Measurements from ENCODE around the gene SRSF1.

GRCh38 chr17:58006924-58007780, at the start of gene SRSF1:
- TF ChIP-seq CTCF (IDR thresholded peaks at IDR 0.05; ENCODE audit: borderline replicate concordance, extremely low read depth, low read length, poor library complexity, severe bottlenecking) (no peak), EZH2 (IDR thresholded peaks at IDR 0.05; ENCODE audit: borderline replicate concordance, low read depth, low read length, severe bottlenecking) (no peak)

Measured in DND-41 (cell line).